ENCODE data around the gene TFAP2A.

The TFAP2A gene

GRCh38 chr6:10382322-10382721 is 32.6 kb downstream of the TFAP2A start:
- ATAC-seq = no peak

DNA sequence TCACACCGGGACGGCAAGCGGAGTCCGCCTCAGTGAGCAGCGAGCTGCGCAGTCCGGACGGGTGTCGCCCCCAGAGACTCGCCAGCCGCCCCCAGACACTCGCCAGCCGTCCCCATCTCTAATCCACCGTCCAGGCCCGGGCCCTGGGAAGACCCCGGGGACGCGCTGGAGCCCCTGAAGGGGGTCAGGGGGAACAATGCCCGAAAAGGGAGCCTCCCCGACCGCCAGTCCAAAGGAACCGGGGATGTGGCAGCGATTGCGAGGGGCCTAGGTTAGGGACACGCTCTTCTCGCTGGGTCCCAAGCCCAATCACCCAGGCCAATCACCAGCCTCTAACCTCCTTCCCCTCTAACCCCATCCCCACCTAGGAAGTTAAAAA is 33.1 kb downstream of the TFAP2A start:
- no peak for ATAC-seq

DNA sequence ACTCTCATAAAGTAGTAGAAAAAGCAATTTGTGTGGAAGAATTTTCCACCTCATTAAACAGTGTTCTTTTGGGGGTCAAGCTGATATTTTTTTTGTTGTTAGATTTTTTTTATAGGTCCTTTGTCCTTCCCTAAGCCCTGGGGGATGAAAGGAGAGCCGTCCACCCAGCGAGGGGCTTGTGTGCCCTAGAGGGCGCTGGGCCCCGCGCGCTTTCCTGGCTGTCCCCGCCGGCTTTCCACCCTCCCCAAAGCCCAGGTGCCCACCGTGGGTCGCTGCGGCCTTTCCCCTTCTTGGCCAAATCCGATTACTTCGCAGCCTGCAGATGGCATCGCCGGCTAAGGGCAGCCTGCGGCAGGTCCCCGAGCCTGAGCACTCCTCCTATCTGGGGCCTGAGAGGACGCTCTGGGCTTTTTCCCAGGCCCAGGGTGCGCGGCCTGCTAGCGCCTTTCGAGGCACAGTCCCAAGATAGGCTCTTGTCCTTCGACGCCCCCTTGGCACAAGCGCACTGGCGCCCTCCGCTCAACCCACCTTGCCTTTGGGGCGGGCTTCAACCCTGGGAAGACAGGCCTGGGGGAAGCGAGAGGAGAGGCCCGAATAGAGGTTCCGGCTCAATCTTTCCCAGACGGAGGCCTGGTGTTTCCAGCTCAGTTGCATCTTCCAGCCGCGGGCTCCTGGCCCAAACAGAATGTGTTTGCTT is 33.6 kb downstream of the TFAP2A start:
- ATAC-seq = no peak

DNA sequence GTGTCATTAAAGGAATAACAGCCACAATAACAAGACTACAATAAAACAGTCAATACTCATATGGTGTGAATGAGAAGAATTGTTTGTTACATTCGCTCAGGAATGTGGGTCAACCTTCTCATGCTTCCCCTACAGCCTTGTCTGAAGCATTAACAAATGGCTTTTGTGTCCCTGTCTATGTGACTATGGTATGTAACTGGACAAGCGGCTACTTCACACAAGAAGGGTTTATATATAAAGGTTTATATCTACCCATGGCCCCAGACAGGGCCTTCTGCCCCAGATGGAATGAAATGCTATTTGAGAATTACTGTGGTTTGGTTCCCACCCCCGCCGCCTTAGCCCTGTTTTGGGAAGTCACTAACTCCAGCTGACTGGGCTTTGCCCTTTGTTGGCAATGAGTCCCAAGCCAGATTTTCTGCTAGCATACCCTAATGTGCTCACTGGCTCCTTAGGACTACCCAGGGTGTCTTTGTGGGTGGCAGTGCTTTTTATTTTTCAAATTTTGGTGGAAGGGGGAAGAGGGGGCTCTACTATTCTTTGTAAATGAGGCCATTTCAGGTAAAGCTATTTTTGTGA is 39.4 kb downstream of the TFAP2A start:
- ATAC-seq = no peak

DNA sequence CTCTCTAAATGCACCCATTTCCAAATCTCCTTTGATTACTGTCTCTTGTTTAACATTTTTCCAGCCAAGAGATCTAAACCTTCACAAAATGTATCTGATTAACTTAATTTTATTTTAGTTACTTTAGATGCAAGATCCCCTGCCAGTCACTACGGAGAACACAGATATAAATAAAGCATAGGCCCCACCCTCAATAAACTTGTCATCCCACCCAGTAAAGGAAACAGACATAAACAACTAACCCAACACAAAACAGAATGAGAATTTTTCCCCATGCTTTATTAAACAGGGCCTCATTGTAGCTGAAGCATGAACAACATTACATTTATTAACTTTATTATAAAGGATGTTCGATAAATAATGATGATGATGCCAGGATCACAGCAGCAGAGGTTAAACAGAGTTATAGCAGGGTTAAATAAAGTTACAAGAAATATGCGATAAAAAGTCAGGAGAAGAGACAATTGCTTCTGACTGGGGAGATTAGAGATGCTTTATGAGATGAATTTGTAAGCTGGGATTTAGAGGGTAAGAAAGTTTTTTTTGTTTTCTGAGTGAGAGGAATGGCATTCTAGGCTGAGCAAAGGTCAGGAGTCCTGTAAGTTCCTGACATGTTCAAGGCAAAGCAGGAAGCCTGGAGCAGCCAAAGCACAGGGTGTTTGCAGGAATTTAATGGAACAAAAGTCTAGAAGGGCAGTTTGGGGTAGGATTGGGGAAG is 41.1 kb downstream of the TFAP2A start:
- no peak for ATAC-seq

DNA sequence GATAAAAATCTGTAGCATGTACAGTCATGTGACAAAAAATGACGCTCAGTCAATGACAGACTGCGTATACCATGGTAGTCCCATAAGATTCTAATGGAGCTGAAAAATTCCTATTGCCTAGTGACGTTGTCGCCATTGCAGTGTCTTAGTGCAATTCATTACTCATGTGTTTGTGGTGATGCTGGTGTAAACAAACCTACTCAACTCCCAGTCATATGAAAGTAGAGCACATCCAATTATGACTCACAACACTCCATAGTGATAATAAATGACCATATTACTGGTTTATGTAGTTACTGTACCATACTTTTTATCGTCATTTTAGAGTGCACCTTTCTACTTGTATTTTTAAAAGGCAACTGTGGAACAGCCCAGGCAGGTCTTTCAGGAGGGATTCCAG is 45.0 kb downstream of the TFAP2A start:
- no peak for ATAC-seq

DNA sequence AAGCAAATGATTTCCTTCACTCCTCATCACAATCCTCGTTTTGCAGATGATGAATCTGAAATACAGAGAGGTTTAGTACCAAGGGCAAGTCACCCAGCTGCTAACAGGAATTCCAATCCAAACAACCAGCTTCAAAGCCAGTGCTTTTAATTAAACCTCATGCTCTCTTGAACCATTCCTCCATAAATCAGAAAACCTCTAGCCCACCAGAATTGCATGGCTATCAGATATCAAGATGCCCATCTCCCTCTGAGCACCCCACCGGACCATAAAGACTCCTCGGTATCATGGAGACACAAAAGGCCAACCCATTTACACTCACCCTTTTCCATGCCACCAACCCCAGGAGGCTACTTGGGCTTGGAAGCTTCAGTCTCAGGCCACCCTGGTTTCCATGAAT is 46.0 kb downstream of the TFAP2A start:
- ATAC-seq = no peak

DNA sequence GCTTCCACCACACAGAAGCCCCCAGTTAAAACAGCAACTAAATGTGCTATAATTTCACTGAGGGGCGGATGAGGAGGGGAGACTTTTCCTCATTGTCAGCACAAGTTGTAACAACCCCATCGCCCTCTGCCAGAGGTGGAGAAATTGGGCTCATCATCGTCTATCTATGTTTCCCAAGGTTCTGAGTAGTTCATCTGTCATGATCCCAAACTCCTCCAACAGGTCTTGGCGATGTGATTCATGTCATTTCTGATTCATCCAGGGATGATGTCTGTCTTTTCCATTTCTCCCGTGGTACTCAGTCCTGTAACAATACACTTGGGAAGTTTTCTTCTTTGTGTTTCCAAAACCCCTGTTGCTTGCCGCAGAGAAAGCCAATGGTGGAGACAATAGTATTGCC is 51.0 kb downstream of the TFAP2A start:
- ATAC-seq = no peak

- no peak for ATAC-seq
Measured at GRCh38 chr6:10362300-10362699, 52.6 kb downstream of the TFAP2A start.

- no peak for ATAC-seq
Measured at GRCh38 chr6:10361428-10361827, 53.4 kb downstream of the TFAP2A start.

- ATAC-seq = no peak
Measured at GRCh38 chr6:10359581-10359980, 55.3 kb downstream of the TFAP2A start.

DNA sequence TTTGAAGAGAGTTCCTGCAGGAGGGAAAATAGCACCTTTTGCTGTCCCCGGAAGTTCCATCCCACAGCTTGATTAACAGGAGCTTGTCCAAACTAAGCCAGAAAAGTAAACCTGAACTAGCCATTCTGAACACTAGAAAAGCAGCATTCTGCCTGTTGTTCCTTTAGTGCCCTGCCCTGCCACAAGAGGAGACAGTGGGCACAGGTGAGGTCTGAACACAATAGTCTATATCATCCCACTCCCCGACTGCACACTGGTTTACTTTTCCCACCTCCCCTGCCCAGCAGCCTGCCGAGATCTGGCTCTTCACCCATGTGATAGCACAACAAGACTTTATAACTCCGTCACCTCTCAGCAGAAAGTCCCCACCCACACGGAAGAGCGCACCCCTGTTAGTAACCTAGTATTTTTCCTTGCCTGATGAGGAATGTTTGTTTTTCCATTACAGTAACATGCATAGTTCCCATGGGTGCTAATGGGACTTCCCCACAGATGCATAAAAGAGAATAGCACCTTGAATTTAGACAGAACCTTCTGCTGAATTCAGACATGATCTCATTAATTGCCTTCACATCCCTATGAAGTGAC is 59.7 kb downstream of the TFAP2A start:
- ATAC-seq = peak; percentile 13 to 17

- no peak for ATAC-seq
Measured at GRCh38 chr6:10351791-10352190, 63.1 kb downstream of the TFAP2A start.

GRCh38 chr6:10350720-10351119 is 64.2 kb downstream of the TFAP2A start:
- no peak for ATAC-seq

DNA sequence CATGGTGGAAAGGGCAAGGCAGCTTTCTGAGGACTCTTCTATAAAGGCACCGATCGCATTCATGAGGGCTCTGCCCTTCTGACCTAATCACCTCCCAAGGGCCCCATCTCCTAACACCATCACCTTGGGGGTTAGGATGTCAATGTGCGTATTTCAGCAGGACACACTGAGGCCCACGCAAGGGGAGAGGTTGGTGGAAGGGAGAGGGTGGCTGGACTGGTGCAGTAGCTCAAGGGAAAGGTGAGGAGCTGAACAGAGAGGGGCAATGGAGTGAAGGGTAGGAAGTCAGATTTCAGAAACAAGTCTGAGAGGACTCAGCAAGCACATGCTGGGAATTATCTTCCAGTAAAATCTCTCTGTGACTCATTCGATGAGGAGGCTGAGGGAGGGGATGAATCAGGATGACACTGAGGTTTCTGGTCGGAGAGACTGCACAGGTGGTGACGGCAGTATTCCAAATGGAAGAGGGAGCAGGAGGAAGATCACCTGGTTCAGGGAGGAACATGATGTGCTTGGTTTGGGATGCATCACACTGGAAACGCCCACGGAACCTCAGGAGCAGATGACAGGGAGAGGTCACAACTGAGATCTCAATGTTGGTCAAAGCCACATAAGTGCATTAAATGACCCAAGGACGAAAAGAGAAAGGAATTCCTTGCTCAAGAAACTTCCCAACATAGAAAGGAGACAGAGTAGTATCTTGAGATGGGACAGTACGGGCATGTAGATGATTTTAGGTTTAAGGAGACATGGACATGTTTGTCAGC is 67.1 kb downstream of the TFAP2A start:
- ATAC-seq = no peak

Data from activated CD4-positive, CD25-positive, alpha-beta regulatory T cell treated with anti-CD3 and anti-CD28 coated beads, Interleukin-2, amount 50 U/mL, for 24 hours (primary cell).